NCI-H2107 (cell line): ENCODE results near the gene ARL10.
A peak's percentile ranks its signal among the peaks of the same experiment; 100 is the strongest.

Experiments used
- DNase-seq: peaks from one replicate; lab custom pipeline; 2025; lab: John Stamatoyannopoulos, UW

The ARL10 gene

GRCh38 chr5:176365351-176366231, at the start of gene ARL10:
Gene ARL10 (plus strand): TSS chr5:176365487. CDS start chr5:176365564, 77 bp downstream.
- no peak for DNase-seq

- no peak for DNase-seq
These were observed 47.5 kb upstream of the ARL10 start for GRCh38 chr5:176317534-176318374.

GRCh38 chr5:176319827-176320554, 45.3 kb upstream of the ARL10 start:
- no peak for DNase-seq

- DNase-seq = no peak
These were observed 44.7 kb upstream of the ARL10 start for GRCh38 chr5:176320577-176320976.

DNA sequence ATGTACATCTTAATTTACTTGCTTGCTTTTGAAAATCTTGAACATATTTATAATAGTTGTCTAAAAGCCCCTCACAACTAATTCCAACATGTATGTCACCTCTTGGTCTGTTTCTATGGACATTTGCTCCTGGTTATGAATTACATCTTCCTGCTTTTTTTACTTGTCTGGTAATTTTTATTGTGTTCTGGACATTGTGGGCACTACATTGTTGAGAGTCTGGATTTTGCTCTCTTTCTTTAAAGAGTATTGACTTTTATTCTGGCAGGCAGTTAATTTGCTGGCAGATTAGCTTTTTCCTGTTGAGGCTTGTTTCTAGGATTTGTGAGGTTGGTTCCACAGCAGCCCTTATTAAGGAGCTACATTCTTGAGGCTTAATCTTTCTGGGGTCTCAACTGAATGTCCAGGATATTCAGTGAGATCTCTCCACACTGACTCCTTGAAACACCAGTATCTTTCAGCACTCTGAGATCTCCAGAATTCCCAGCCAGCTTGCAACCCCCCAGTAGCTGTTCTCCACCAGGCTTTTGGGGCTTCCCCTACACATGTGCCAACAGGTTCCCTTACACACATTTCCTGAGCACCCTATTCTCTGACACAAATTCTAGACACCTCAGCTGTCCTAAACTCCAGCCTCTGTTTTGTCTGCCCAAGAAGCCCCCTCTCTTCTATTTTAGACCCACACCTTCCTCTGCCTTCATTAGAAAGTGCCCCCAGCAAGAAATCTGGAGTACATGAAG, 31.1 kb upstream of the ARL10 start:
- DNase-seq = no peak

DNA sequence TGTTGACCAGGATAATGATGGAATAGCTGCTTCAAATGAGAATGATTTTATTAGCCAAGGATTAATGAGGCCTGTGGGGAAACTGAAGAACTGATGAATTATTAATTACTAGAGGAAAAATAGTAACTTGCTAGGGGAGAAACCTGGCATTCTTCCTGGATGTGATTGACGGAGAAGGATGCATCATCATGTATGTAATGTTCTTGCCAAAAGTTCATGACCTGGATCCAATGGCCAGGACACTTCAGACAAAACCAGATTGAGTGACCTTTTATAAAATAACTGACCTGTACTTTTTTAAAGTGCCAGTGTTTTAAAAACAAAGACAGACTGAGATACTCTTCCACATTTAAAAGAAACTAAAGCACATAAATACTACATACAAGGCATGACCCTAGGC, 27.4 kb upstream of the ARL10 start:
- DNase-seq = no peak

GRCh38 chr5:176339304-176339703, 26.0 kb upstream of the ARL10 start:
- no peak for DNase-seq

DNA sequence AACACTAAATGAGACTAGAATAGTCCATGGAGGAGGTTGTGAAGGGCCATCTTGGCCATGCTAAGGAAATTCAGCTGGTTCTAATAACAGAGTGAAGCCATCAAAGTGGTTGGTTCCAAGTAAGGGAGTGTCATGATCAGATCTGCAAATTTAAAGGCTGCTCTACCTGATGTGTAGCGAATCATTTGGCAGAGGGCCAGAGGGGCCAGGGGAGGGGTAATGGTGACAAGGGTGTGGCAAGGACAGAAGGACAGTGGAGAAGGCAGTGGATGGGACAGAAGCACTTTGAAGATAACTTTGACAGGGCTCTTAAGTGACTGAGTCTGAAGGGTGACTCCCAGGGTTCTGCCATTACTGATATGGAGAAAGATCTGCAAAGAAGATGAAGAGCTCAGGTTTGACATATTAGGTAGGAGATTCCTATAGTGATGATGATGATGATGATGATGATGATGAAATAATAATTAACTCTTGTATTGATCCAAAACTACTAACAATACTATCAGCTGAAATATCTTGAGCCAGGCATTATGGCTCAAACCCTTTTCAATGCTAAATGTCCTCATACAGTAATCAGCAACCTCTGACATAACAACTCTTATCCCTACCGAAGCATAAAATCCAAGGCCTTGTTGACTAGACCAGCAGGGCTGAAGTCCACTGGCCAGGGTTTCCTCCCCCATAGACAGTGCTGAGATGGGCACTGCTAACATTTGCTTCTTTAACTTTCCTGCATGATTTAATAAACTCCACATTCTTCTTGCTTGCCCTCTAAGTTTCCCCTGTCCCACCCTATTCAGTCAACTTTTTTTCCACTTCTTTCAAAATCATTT, 23.7 kb upstream of the ARL10 start:
- no peak for DNase-seq

- DNase-seq = no peak
These were observed 23.2 kb upstream of the ARL10 start for GRCh38 chr5:176342158-176342483.

DNA sequence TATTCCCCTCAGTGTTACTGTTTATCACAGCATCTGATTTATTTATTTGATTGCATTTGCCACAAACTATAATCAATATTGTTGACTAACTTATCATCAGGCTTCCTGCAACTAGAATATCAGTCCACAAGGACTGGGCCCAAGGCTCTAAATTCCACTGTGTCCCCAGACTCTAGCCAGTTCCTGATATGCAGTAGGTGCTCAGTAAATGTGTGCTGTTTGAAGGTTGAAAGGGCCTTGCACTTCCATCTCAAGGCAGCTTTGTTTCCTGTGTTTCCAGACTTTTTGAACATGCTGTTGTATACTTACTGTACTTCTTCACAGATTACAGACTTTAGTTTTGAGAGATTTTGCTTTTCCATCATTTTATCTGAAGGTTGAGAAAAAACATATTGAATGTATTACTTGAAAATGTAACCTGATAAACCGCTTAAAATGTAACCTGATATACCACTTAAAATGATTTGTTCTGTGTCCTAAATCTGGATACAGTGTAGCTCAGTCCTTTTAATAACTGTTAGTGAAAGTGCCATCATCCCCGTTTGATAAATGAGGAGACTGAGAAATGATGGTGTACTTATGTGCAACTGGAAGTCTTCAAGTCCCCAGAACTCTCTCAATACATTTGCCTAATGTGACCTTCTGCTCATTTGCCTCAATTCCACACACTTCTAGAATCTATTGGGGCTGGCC, 22.4 kb upstream of the ARL10 start:
- no peak for DNase-seq

DNA sequence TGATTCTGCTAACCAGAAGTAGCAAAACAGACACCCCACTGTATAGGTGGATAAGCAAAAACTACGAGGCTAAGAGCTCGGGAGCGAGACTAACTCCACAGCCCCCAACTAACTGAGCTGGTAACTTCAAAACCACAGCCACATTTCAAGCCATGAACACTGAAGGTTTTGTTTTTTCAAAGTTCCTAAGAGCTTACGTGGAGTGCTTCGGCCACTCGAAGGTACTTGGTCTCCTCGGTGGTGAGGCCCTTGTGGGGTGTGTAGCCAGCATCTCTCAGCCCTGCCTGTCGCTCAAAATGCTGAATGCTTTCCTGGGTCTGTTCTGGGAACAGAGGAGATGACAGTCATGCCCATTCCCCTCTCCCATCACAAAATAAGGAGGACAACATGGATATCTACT, 14.9 kb upstream of the ARL10 start:
- DNase-seq = no peak

GRCh38 chr5:176352116-176352878, 13.0 kb upstream of the ARL10 start:
- DNase-seq = no peak

- DNase-seq = no peak
These were observed 11.8 kb upstream of the ARL10 start for GRCh38 chr5:176353533-176353932.

DNA sequence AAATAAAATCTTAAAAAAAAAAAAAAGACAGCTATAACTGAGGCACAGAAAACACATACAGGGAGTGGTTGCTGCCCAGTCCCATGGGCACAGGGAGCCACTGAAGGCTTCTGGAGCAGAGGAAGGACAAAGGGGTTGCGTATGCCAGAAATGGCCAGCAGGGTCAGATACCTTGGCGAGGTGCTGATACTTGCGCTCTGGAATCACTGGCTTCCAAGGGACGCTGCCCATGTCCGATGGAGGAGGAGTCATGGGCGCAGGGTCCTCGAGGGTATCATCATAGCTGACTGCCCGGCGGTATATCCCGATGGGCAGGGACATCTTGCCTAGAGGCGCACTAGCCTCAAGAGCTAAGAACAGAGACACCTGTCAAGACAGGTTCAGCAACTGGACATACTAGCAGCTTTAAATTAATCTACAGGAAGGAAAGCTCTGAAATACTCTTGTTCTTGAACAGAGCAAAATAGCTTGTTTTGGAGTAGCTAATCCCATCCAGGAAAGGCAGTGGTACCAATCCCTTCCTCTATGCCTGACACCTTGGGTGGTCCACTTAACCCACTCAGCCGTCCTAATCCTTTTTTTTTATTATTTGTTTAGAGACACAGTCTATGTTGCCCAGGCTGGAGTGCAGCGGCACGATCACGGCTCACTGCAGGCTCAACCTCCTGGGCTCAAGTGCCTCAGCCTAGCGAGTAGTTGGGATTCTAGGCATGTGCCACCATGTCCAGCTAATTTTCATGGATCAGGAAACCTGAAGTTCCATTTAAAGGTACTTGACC, 9.7 kb upstream of the ARL10 start:
- no peak for DNase-seq

DNA sequence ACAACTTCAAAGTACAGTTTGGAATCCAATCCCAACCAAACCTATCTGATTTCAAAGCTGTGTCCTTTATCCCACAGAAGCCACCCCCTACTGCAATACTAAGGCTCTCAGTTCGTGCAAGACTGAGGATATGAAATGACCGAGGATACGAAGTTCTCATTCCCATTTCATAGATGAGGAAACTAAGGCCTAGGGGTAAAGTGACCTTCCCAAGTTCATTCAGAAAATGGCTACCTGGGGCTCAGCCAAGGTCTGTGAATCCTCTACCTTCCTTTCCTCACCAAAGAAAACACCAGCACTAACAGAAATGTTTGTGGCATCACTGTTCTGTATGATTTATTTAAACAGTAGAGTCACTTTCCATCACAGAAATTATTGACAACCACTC, 9.1 kb upstream of the ARL10 start:
- no peak for DNase-seq

DNA sequence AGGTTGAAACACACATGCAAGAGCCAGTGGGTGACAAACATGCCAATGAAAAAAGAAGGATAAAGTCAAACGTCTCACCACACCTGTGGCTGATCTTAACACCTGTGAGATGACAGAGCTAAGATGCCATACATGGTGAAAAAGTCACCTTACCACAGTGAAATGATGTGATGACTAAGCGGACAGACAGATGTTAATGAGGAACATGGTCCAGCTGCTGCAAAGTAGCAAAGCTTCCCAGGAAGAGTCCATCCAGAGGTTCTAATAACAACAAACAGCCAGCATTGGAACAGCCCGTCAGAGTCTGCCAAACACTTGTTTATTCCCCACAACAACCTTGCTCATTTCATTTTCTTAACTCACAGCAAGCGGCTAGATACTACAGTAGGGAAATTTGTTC, 5.6 kb upstream of the ARL10 start:
- DNase-seq = no peak

- no peak for DNase-seq
These were observed 4.3 kb upstream of the ARL10 start for GRCh38 chr5:176360894-176361436.

DNA sequence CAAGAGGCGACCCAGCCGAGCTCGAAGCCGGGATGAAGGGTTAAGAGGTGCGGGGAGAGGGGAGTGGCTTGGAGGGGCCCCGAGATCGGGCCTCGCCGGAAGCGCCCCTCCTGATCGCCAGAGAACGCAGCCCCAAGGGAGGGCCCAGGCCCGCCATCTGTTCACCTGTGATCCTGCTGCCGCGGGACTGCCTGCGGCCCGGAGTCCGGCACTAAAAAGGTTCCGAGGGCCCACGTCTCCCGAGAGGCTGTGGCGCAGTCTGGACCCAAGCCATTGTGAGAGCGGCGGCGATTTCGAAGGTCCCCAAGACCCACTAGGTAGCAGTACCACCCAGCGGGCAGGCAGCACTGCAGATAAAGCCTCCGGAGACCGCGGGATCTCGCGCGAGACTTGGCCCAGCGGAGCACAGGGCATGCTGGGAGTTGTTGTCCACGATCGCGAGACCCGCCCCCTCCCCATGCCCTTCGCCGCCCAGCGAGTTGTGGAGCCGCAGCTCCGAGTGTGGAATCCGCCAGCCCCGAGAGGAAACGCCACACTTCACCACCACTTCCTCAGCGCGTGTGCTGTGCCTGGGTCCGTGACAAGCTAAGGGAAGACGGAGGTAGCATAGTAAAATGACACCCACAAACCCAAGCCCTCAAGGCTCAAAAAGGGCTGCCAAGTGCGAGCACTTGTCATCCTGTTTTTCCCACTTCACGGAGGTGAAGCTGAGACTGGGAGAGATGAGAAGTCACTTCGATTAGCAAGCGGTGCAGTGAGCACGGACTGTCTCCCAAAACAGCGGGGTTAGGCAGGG, 3.7 kb upstream of the ARL10 start, which contains the start of gene KIAA1191:
TSS of gene KIAA1191 (minus strand) at position 328 of the 796 bp plus-strand sequence. CDS start 2,256 bp downstream, outside the sequence.
- DNase-seq = peak; percentile 54
